ENCODE data around the gene DACT1. TPM values are rescaled to one million over a fixed set of nuclear protein-coding genes. Genes with fewer than 3 reads are reported as not detected.

DACT1 gene
- total and polyA plus RNA-seq, 2 of the 13 experiments (the other 11 are each of a cell fraction or from before 2014, with no cell fraction given): 0.01 TPM; not detected in 1

DNA sequence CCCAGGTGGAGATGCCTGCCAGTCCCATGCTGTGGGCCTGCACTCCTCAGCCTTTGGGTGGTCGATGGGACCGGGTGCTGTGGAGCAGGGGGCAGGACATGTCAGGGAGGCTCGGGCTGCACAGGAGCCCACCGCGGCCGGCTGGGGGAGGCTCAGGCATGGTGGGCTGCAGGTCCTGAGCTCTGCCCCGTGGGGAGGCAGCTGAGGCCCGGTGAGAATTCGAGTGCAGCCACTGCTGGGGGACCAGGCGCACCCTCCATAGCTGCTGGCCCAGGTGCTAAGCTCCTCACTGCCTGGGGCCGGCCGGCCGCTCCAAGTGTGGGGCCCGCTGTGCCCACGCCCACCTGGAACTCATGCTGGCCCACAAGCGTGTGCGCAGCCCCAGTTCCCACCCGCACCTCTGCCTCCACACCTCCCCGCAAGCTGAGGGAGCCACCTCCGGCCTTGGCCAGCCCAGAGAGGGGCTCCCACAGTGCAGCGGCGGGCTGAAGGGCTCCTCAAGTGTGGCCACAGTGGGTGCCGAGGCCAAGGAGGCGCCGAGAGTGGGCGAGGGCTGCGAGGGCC, 49.6 kb downstream of the DACT1 start (continued):
- TF ChIP-seq, protein P1, sequence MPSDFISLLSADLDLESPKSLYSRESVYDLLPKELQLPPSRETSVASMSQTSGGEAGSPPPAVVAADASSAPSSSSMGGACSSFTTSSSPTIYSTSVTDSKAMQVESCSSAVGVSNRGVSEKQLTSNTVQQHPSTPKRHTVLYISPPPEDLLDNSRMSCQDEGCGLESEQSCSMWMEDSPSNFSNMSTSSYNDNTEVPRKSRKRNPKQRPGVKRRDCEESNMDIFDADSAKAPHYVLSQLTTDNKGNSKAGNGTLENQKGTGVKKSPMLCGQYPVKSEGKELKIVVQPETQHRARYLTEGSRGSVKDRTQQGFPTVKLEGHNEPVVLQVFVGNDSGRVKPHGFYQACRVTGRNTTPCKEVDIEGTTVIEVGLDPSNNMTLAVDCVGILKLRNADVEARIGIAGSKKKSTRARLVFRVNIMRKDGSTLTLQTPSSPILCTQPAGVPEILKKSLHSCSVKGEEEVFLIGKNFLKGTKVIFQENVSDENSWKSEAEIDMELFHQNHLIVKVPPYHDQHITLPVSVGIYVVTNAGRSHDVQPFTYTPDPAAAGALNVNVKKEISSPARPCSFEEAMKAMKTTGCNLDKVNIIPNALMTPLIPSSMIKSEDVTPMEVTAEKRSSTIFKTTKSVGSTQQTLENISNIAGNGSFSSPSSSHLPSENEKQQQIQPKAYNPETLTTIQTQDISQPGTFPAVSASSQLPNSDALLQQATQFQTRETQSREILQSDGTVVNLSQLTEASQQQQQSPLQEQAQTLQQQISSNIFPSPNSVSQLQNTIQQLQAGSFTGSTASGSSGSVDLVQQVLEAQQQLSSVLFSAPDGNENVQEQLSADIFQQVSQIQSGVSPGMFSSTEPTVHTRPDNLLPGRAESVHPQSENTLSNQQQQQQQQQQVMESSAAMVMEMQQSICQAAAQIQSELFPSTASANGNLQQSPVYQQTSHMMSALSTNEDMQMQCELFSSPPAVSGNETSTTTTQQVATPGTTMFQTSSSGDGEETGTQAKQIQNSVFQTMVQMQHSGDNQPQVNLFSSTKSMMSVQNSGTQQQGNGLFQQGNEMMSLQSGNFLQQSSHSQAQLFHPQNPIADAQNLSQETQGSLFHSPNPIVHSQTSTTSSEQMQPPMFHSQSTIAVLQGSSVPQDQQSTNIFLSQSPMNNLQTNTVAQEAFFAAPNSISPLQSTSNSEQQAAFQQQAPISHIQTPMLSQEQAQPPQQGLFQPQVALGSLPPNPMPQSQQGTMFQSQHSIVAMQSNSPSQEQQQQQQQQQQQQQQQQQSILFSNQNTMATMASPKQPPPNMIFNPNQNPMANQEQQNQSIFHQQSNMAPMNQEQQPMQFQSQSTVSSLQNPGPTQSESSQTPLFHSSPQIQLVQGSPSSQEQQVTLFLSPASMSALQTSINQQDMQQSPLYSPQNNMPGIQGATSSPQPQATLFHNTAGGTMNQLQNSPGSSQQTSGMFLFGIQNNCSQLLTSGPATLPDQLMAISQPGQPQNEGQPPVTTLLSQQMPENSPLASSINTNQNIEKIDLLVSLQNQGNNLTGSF (CRISPR knock-in tag; IDR thresholded peaks at IDR 0.05): no peak

DNA sequence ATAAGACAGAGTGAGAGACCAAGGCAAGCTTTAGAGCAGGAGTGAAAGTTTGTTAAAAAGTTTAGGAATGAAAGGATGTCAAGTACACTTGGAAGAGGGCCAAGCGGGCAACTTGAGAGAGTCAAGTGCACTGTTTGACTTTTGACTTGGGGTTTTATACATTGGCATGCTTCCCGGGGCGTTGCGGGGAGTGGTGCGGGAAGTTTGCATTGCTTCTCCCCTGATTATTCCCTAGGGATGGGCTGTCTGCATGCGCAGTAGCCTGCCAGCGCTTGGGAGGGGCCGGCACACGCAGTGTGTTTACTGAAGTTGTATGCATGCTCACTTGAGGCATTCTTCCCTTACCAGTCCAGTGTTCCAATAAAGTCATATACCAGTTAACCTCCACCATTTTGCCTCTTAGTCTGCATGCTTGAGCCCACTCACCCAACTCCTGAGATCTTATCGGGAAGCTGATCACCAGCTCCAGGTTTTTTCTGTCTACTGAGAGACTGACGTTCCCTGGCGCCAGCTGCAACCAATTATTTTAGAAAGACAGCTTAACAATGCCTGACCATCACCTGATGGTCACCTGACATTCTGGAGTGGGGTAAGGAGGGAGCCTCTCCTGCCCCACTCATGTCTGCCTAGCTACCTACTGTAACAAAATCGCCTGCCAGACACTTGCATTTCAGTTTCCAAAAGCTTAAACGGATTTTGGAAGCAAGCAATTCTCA, 53.2 kb downstream of the DACT1 start:
- no peaks in the 10 kb centered on the region for H3K27me3 ChIP-seq (ENCODE audit: control insufficient read depth in 1 of 2, insufficient read depth in 2 of 2, low read length in 2 of 2)
- H3K4me1 ChIP-seq (ENCODE audit: insufficient read depth, low read length): peaks cover 10% of the 10 kb centered on the region
- 18% methylated on average over 8 of the region's 14 CpGs for whole genome bisulfite sequencing (ENCODE audit: low lambda C conversion rate)
- no peak overlapping the region for H3K9ac ChIP-seq (ENCODE audit: insufficient read depth, low read depth, low read length)
- intact Hi-C loops (cut with micrococcal nuclease; ENCODE audit: unreplicated experiment) (no loop called here), in situ Hi-C loops (cut with HindIII; ENCODE audit: extremely low pct_ligation_motif_present, low pct_unique_long_range_greater_than_20kb) (no loop called here)
- ATAC-seq (no peak), FAIRE-seq (no peak), DNase-seq (ENCODE audit: low spot score) (no peak)
- POLR2A ChIA-PET: no interaction called here
- H4K20me1 ChIP-seq (ENCODE audit: insufficient read depth, low read length): no peaks in the 10 kb centered on the region
- no peak overlapping the region for H3K4me2 ChIP-seq (ENCODE audit: low read depth, low read length)
- no peak overlapping the region for H3K4me3 ChIP-seq (replicated peaks in 1 of 3; ENCODE audit: insufficient read depth in 1 of 3, low read depth in 2 of 3, low read length in 3 of 3)
- TF ChIP-seq MLLT10 (CRISPR knock-in tag; IDR thresholded peaks at IDR 0.05) (no peak), ZNF264 (CRISPR knock-in tag; IDR thresholded peaks at IDR 0.05) (no peak)
- H3K36me3 ChIP-seq (replicated peaks in 1 of 2; ENCODE audit: control insufficient read depth in 1 of 2, insufficient read depth in 2 of 2, low read length in 2 of 2): no peaks in the 10 kb centered on the region
- no TSS peak for BruUV-seq (replicated peaks)
- H3K27ac ChIP-seq (ENCODE audit: extremely low read length, insufficient read depth, low read length): no peak overlapping the region
- peaks cover 10% of the 10 kb centered on the region for H3K9me3 ChIP-seq (ENCODE audit: low read length)
- H2AFZ ChIP-seq (ENCODE audit: low read length): no peak overlapping the region
- no peaks in the 10 kb centered on the region for H3K79me2 ChIP-seq (ENCODE audit: insufficient read depth, low read length)
- CTCF ChIA-PET (ENCODE audit: low intra/inter-chr PET ratio, low total read pairs): no interaction called here

Measured in HepG2 (cell line).